Skeletal muscle satellite cell (primary cell): ENCODE results near the gene TIMELESS. TPM values are rescaled to one million over a fixed set of nuclear protein-coding genes. Genes with fewer than 3 reads are reported as not detected.
"Not testable (repeated sequence)": the region's sequence is repeated elsewhere in the genome, so short reads cannot be mapped to it uniquely, and the experiment has no call there.

ENCODE experiments used
- H3K27me3 ChIP-seq: 2 replicates; pipeline ENCODE4 v1.7.0; 2013; ENCODE audit warnings: low read length; ENCODE audit not compliant: control insufficient read depth, insufficient read depth
- H3K36me3 ChIP-seq: 2 replicates; pipeline ENCODE4 v1.7.0; 2013; ENCODE audit warnings: mild to moderate bottlenecking, control low read depth, low read length; ENCODE audit not compliant: insufficient read depth
- H3K4me1 ChIP-seq: 2 replicates; pipeline ENCODE4 v1.7.0; 2013; ENCODE audit warnings: low read length; ENCODE audit not compliant: control insufficient read depth, insufficient read depth
- H3K4me2 ChIP-seq: 2 replicates; pipeline ENCODE4 v1.7.0; 2013; ENCODE audit warnings: mild to moderate bottlenecking, low read length
- H3K4me3 ChIP-seq: 2 replicates; pipeline ENCODE4 v1.7.0; 2013; ENCODE audit warnings: low read length
- H3K9ac ChIP-seq: 2 replicates; pipeline ENCODE4 v1.7.0; 2013; ENCODE audit warnings: mild to moderate bottlenecking, low read depth, low read length, moderate library complexity
- H3K9me3 ChIP-seq: replicated peaks from 2 replicates; pipeline ENCODE4 v1.7.0; 2013; ENCODE audit warnings: mild to moderate bottlenecking, control low read depth, low read length
- total RNA-seq: library from RNA; depleted of rRNA; stranded (reverse); fragments of >200 nt; gene quantifications from 2 replicates; pipeline ENCODE4 v1.2.3, GENCODE V29; 2012; rRNA removed

Gene TIMELESS, protein sequence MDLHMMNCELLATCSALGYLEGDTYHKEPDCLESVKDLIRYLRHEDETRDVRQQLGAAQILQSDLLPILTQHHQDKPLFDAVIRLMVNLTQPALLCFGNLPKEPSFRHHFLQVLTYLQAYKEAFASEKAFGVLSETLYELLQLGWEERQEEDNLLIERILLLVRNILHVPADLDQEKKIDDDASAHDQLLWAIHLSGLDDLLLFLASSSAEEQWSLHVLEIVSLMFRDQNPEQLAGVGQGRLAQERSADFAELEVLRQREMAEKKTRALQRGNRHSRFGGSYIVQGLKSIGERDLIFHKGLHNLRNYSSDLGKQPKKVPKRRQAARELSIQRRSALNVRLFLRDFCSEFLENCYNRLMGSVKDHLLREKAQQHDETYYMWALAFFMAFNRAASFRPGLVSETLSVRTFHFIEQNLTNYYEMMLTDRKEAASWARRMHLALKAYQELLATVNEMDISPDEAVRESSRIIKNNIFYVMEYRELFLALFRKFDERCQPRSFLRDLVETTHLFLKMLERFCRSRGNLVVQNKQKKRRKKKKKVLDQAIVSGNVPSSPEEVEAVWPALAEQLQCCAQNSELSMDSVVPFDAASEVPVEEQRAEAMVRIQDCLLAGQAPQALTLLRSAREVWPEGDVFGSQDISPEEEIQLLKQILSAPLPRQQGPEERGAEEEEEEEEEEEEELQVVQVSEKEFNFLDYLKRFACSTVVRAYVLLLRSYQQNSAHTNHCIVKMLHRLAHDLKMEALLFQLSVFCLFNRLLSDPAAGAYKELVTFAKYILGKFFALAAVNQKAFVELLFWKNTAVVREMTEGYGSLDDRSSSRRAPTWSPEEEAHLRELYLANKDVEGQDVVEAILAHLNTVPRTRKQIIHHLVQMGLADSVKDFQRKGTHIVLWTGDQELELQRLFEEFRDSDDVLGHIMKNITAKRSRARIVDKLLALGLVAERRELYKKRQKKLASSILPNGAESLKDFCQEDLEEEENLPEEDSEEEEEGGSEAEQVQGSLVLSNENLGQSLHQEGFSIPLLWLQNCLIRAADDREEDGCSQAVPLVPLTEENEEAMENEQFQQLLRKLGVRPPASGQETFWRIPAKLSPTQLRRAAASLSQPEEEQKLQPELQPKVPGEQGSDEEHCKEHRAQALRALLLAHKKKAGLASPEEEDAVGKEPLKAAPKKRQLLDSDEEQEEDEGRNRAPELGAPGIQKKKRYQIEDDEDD
- total RNA-seq: 4.8 and 6.1 TPM in 2 replicates

DNA sequence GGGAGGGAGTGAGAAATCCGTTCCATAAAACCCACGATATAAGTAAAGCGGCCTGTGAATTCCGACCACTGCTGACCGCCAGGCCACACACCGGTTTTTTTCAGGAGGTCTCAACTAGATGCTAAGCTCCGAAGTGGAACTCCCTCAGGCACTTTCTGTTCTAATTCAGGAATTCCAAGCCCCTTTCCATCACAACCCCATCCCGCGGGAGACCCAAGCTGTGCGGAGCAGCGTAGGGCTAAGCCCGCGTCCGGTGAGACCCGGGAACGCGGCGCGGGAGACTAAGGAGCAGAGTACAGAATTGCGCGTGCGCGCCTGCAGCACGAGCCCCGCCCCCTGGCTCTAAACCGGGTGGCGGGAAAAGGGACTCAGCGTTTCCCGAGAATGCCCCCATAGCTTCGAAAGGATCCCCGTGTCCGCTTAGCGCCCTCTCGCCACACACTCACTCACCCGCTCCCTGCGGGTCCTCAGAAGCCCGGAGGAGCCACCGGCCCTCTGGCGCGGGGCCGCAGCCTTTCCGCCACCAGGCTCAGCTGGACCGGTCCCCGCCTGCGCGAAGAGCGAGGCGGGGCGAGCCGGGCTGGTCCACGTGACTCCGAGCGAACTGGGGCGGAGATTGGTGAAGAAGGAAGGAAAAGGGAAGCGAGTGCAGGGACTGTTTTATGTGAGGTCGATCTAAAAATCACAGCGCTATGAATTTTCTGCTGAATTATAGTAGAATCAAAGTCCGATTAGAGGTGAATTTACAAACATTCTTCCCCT, at the start of gene TIMELESS:
Gene TIMELESS (minus strand): TSS at position 567 of the 762 bp plus-strand sequence. CDS start 15,256 bp downstream, outside the sequence.
- Histone ChIP-seq H3K4me2 (peak within 1 kb of the TSS; percentile 81), H3K4me3 (peak within 1 kb of the TSS; percentile 87), H3K27me3 (peaks cover 12% of the 10 kb centered on the region), H3K4me1 (peaks cover 5% of the 10 kb centered on the region), H3K9ac (peak within 1 kb of the TSS; percentile 91), H3K9me3 (no peaks in the 10 kb centered on the region), H3K36me3 (no peaks in the 10 kb centered on the region)

GRCh38 chr12:56498126-56498902, 49.1 kb upstream of the TIMELESS start:
- not testable (repeated sequence) for H3K36me3 ChIP-seq, H3K4me1 ChIP-seq, H3K9me3 ChIP-seq, H3K4me3 ChIP-seq, H3K27me3 ChIP-seq, H3K9ac ChIP-seq, H3K4me2 ChIP-seq

DNA sequence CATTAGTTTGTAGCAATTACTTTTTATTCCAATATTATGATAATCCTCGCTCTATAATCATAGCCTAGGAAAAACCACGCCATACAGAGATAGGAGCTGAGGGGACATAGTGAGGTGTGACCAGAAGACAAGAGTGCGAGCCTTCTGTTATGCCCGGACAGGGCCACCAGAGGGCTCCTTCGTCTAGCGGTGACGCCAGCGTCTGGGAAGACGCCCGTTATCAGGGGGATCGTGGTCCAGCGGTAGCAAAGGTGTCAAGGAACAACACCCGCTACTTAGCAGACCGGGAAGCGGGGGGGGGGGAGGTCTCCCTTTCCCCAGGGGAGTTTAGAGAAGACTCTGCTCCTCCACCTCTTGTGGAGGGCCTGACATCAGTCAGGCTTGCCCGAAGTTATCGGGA, 47.5 kb upstream of the TIMELESS start:
- H3K9ac ChIP-seq, H3K36me3 ChIP-seq, H3K27me3 ChIP-seq, H3K9me3 ChIP-seq, H3K4me3 ChIP-seq, H3K4me1 ChIP-seq: not testable (repeated sequence)
- peak overlapping the region; percentile 77 for H3K4me2 ChIP-seq

DNA sequence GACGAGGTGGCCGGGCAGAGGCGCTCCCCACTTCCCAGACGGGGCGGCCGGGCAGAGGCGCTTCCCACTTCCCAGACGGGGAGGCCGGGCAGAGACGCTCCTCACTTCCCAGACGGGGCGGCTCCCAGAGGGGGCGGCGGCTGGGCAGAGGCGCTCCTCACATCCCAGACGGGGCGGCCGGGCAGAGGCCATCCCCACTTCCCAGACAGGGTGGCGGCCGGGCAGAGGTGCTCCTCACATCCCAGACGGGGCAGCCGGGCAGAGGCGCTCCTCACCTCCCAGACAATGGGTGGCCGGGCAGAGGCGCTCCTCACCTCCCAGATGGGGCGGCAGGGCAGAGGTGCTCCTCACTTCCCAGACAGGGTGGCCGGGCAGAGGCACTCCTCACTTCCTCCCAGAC, 45.3 kb upstream of the TIMELESS start:
- peaks cover 23% of the 10 kb centered on the region for H3K27me3 ChIP-seq
- not testable (repeated sequence) for H3K9me3 ChIP-seq, H3K4me2 ChIP-seq, H3K4me1 ChIP-seq, H3K9ac ChIP-seq, H3K36me3 ChIP-seq, H3K4me3 ChIP-seq

GRCh38 chr12:56494106-56494415, 44.8 kb upstream of the TIMELESS start:
- not testable (repeated sequence) for H3K36me3 ChIP-seq, H3K4me3 ChIP-seq, H3K4me2 ChIP-seq, H3K9me3 ChIP-seq, H3K9ac ChIP-seq, H3K4me1 ChIP-seq
- H3K27me3 ChIP-seq: peaks cover 27% of the 10 kb centered on the region

GRCh38 chr12:56493409-56494105, 44.3 kb upstream of the TIMELESS start:
- H3K4me1 ChIP-seq, H3K9ac ChIP-seq, H3K4me3 ChIP-seq, H3K36me3 ChIP-seq, H3K9me3 ChIP-seq, H3K4me2 ChIP-seq: not testable (repeated sequence)
- H3K27me3 ChIP-seq: peaks cover 32% of the 10 kb centered on the region

GRCh38 chr12:56490360-56490759, 41.1 kb upstream of the TIMELESS start:
- H3K27me3 ChIP-seq: peaks cover 46% of the 10 kb centered on the region
- no peak overlapping the region for H3K4me2 ChIP-seq
- H3K4me3 ChIP-seq: no peak overlapping the region
- H3K36me3 ChIP-seq: no peaks in the 10 kb centered on the region
- H3K4me1 ChIP-seq: peaks cover 14% of the 10 kb centered on the region
- H3K9me3 ChIP-seq: no peaks in the 10 kb centered on the region
- H3K9ac ChIP-seq: no peak overlapping the region

DNA sequence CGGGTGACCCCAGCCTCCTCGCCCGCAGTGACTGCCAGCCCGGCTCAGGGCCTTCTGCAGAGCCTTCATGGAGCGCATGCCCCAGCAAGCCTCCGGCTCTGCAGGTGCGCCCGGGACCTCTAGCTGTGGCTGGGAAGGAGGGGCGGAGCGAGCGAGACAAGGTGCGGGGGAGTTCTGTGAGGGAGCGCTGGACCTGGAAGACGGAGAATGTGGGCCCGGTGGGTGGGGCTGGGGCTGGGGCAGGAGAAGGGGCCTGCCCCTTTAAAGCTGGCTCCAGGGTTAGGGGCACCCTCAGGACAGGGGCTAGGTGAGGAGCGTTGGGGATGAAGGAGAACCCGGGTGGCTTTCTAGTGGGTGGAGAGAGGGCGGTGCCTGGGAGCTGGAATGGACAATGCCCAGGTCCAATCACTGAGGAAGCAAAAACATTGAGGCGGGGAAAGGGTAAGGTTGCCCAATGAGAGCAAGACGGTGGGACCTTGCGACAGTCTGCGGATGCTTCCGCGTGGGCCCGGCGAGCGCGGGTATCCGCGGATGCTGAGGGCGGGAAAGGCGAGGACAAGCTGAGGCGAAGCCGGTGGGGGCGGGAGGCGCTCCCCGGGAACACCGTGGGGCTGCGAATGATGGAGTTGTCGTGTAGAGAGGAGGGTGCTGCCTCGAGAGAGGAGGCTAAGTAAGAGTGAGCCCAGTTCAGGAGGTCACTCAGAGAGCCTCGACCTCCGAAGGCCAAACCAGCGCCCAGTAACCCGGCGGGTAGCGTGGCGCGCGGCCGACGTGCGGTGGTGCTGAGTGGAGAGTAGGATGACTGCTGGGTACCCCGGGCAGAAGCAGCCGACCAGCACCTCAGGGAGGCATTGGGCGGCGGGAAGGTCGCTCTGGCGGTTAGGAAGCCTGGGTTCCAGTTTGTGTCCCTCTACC, 39.1 kb upstream of the TIMELESS start, which contains the start of gene GLS2:
Gene GLS2 (minus strand): TSS at position 121 of the 915 bp plus-strand sequence. CDS start 43 bp downstream, at position 78.
- Histone ChIP-seq H3K4me3 (peak within 1 kb of the TSS; percentile 66), H3K36me3 (no peaks in the 10 kb centered on the region), H3K4me1 (peaks cover 14% of the 10 kb centered on the region), H3K4me2 (peak within 1 kb of the TSS; percentile 87), H3K9ac (no peak within 1 kb of the TSS), H3K27me3 (peaks cover 46% of the 10 kb centered on the region), H3K9me3 (no peaks in the 10 kb centered on the region)

GRCh38 chr12:56487448-56488040, 38.3 kb upstream of the TIMELESS start:
- Histone ChIP-seq H3K4me3 (peak overlapping the region; percentile 66), H3K4me1 (peaks cover 14% of the 10 kb centered on the region), H3K9me3 (no peaks in the 10 kb centered on the region), H3K27me3 (peaks cover 46% of the 10 kb centered on the region), H3K36me3 (no peaks in the 10 kb centered on the region), H3K9ac (no peak overlapping the region), H3K4me2 (peak overlapping the region; percentile 87)
